Transverse colon (tissue), 4 donors: ENCODE measurements around the gene HDAC9. TPM values are rescaled to one million over a fixed set of nuclear protein-coding genes. Genes with fewer than 3 reads are reported as not detected.
"Not testable (repeated sequence)": the region's sequence is repeated elsewhere in the genome, so short reads cannot be mapped to it uniquely, and the experiment has no call there.

Experiments
- DNase-seq: peaks from one replicate; pipeline ENCODE4 v3.0.0-alpha.2; 2019
- H3K27ac ChIP-seq, 4 donors: fragments of 200-600 bp; sonication (generic); 2 replicates each; pipeline ENCODE4 v1.5.1; 2016 to 2018; ENCODE audit warnings: inconsistent platforms in 4 of 4
- H3K27me3 ChIP-seq: fragments of 200-600 bp; sonication (generic); 2 replicates; pipeline ENCODE4 v1.5.1; 2017; ENCODE audit warnings: inconsistent platforms
- H3K36me3 ChIP-seq, 4 donors: fragments of 200-600 bp; sonication (generic); 2 replicates each; pipeline ENCODE4 v1.5.1; 2017 to 2019; ENCODE audit warnings: inconsistent platforms in 4 of 4
- H3K4me1 ChIP-seq, 4 donors: fragments of 200-600 bp; sonication (generic); 2 replicates each; pipeline ENCODE4 v1.5.1; 2017 to 2020; ENCODE audit warnings: inconsistent platforms in 4 of 4
- H3K4me3 ChIP-seq, 4 donors: fragments of 200-600 bp; sonication (generic); 1 replicate in 1 of 4; 2 replicates in 3 of 4; pipeline versions ENCODE4 v1.5.1 to v1.6.1; 2017 to 2019; ENCODE audit warnings: inconsistent platforms in 4 of 4
- H3K9me3 ChIP-seq, 2 donors: fragments of 200-600 bp; sonication (generic); 2 replicates each; pipeline ENCODE4 v1.5.1; 2017 to 2019; ENCODE audit warnings: inconsistent platforms in 2 of 2
- EP300 ChIP-seq: sonication (generic); formaldehyde crosslinking; IDR thresholded peaks from one replicate; pipeline ENCODE4 v1.6.1; 2017; ENCODE audit warnings: antibody characterized with exemption, low read depth
- POLR2A ChIP-seq: fragments of 450-650 bp; IDR thresholded peaks from one replicate; pipeline ENCODE4 v1.6.1; 2016; ENCODE audit warnings: antibody characterized with exemption, mild to moderate bottlenecking, moderate library complexity
- POLR2AphosphoS5 ChIP-seq, 3 donors: sonication (generic); formaldehyde crosslinking; IDR thresholded peaks; one replicate each; pipeline ENCODE4 v1.6.1; 2016; ENCODE audit warnings: antibody characterized with exemption in 3 of 3
- WGBS, 2 donors: methylation state at CpG; one replicate each; pipeline ENCODE4 v1.1.5; 2018; ENCODE audit warnings: low coverage in 1 of 2; 5-methylcytosine and 5-hydroxymethylcytosine counted together
- in situ Hi-C, 4 donors: fragments of 200-750 bp; cut with MboI; loops; one replicate each; pipeline versions ENCODE4 v1.15.0 to v1.15.1; 2017; ENCODE audit warnings: low sequenced_read_pairs in 3 of 4, low pct_ligation_motif_present in 1 of 4, low pct_unique_long_range_greater_than_20kb in 1 of 4
- intact Hi-C: fragments of 100-400 bp; cut with DNase I; formaldehyde crosslinking; loops from one replicate; pipeline ENCODE4 v1.15.1; 2023; ENCODE audit warnings: low total_unique reads
- total RNA-seq, 4 donors: library from RNA; depleted of rRNA; stranded (reverse); fragments of >200 nt; gene quantifications; one replicate each; pipeline ENCODE4 v1.1.0, GENCODE V29; 2016
- TF ChIP-seq, protein P1 (sequence below), 5 experiments: fragments of 200-600 bp in 3 of 5; fragments of 450-650 bp in 2 of 5; sonication (generic) in 3 of 5; IDR thresholded peaks; 1 replicate in 2 of 5; 2 replicates in 3 of 5; pipeline ENCODE4 v1.5.1; 2016 to 2017; ENCODE audit warnings: antibody characterized with exemption in 5 of 5, inconsistent platforms in 3 of 5, mild to moderate bottlenecking in 2 of 5, moderate library complexity in 1 of 5

The HDAC9 gene
- total RNA-seq, 4 donors from 2014 or later: 6.0 to 47.5 (median 33.7) TPM

DNA sequence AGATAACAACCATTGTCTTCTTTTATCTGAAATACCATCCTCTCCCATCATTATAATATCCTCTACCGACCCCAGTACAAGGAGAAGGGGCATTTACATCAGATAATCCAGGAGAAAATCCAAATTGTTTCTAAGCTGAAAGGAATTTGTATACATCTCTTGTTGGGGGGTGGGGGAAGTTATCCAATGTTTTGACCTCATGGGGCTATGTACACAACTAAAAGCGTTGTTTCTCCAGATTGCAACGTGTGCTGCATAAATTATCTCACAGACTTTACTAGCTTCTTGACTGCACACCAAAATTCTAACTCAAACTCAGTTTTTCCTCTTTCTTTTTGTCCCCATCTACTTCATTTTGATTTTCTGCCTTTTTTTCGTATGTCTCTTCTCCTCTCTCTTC lies 465.2 kb downstream of the HDAC9 start:
- 34 to 52% methylated on average over 4 of the region's 4 CpGs for WGBS, 2 donors
- Histone ChIP-seq H3K27me3 (no peaks in the 10 kb centered on the region), H3K4me3 (no peak overlapping the region), H3K27ac (no peak overlapping the region), H3K36me3 (no peaks in the 10 kb centered on the region), H3K9me3 (no peaks in the 10 kb centered on the region), H3K4me1 (no peaks in the 10 kb centered on the region)
- intact Hi-C loops (no loop called here), in situ Hi-C loops (no loop called here)
- no peak for DNase-seq
- TF ChIP-seq POLR2AphosphoS5 (IDR thresholded peaks at IDR 0.05): no peak
- TF ChIP-seq, protein P1, sequence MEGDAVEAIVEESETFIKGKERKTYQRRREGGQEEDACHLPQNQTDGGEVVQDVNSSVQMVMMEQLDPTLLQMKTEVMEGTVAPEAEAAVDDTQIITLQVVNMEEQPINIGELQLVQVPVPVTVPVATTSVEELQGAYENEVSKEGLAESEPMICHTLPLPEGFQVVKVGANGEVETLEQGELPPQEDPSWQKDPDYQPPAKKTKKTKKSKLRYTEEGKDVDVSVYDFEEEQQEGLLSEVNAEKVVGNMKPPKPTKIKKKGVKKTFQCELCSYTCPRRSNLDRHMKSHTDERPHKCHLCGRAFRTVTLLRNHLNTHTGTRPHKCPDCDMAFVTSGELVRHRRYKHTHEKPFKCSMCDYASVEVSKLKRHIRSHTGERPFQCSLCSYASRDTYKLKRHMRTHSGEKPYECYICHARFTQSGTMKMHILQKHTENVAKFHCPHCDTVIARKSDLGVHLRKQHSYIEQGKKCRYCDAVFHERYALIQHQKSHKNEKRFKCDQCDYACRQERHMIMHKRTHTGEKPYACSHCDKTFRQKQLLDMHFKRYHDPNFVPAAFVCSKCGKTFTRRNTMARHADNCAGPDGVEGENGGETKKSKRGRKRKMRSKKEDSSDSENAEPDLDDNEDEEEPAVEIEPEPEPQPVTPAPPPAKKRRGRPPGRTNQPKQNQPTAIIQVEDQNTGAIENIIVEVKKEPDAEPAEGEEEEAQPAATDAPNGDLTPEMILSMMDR (IDR thresholded peaks at IDR 0.05): no peak
- TF ChIP-seq EP300: no peak
- no peak for TF ChIP-seq POLR2A

DNA sequence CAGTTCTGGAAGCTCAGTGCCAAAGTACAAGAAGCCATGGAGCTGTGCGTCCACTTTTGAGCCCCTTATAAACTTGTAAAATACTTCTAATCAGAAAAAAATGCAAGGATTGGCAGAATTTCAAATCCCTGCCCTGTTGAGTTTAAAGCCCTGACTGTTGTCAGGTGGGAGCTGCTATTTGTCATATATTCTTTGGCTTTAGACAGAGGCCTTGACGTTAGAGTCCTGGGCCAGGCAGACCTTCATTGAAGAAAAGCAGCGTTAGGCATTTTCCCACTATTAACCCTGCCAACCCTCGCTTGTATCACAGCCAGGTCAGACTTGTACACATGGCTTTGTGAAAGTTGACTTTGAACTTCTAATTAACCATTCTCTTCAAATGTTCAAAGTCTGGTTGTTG lies 466.5 kb downstream of the HDAC9 start:
- TF ChIP-seq POLR2AphosphoS5 (IDR thresholded peaks at IDR 0.05): no peak
- TF ChIP-seq EP300: no peak
- no peak for TF ChIP-seq POLR2A
- TF ChIP-seq, protein P1 (IDR thresholded peaks at IDR 0.05): no peak
- intact Hi-C loops: no loop called here
- WGBS, 2 donors: 58% methylated on average over 3 to 4 of the region's 4 CpGs
- Histone ChIP-seq H3K27me3 (no peaks in the 10 kb centered on the region), H3K4me3 (no peak overlapping the region), H3K27ac (no peak overlapping the region), H3K36me3 (no peaks in the 10 kb centered on the region), H3K4me1 (no peaks in the 10 kb centered on the region), H3K9me3 (no peaks in the 10 kb centered on the region)
- in situ Hi-C loops: no loop called here
- DNase-seq: no peak

DNA sequence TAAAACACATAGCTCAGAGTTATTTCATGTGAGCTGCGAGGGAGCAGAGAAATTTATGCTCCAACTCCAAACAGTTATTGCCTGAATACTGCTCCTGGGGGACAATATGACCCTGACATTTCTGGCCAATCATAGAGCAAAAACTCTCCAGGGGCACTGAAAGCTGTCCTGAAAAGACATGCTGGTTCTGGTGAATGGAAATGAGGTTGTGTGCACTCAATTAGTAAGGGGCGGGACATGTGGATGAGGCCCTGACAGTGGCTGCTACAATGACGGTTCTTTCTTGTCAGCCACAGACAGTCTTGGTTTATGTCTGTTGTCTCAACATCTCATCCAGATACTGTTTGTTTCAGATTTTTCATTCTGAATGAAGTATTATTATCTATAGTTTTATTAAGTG lies 470.1 kb downstream of the HDAC9 start:
- Histone ChIP-seq H3K36me3 (no peaks in the 10 kb centered on the region), H3K9me3 (no peaks in the 10 kb centered on the region), H3K4me3 (no peak overlapping the region), H3K27ac (no peak overlapping the region), H3K4me1 (no peaks in the 10 kb centered on the region), H3K27me3 (no peaks in the 10 kb centered on the region)
- in situ Hi-C loops (no loop called here), intact Hi-C loops (no loop called here)
- DNase-seq: no peak
- TF ChIP-seq, protein P1 (IDR thresholded peaks at IDR 0.05): no peak
- no peak for TF ChIP-seq POLR2A
- TF ChIP-seq POLR2AphosphoS5 (IDR thresholded peaks at IDR 0.05): no peak
- TF ChIP-seq EP300: no peak
- 85 to 94% methylated on average over 2 to 3 of the region's 3 CpGs for WGBS, 2 donors

DNA sequence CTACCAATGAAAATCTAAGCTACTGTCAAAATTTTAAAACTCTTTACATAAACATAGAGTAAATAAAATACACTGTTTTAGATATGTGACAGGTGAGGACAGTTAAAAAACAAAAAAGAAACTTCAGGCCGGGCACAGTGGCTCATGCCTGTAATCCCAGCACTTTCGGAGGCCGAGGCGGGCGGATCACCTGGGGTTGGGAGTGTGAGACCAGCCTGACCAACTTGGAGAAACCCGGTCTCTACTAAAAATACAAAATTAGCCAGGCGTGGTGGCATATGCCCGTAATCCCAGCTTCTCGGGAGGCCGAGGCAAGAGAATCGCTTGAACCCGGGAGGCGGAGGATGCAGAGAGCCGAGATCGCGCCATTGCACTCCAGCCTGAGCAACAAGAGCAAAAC lies 472.2 kb downstream of the HDAC9 start:
- 86 to 93% methylated on average over 11 to 16 of the region's 16 CpGs for WGBS, 2 donors
- H3K4me1 ChIP-seq, H3K27me3 ChIP-seq, H3K4me3 ChIP-seq, DNase-seq, H3K27ac ChIP-seq, in situ Hi-C loops, H3K9me3 ChIP-seq, intact Hi-C loops, H3K36me3 ChIP-seq: not testable (repeated sequence)

DNA sequence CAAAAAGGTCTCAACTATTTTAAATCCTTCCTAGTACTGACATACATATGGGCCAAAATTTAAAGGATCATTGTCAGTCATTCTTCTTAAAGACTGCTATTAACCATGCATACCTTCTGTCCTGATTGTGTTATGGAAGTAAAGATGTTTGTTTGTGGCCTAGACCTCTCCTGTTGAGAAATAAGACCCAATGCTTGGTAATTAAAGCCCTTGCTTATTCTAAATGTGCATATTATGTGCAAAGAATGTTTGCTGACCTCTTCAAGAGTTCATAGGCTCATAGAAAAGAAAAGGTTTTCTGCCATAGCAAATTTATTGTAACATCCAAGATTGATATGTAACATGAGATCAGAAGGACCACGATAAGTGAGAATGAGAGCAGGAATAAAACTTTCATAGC lies 476.3 kb downstream of the HDAC9 start:
- Histone ChIP-seq H3K9me3 (no peaks in the 10 kb centered on the region), H3K4me1 (no peaks in the 10 kb centered on the region), H3K27me3 (no peaks in the 10 kb centered on the region), H3K36me3 (no peaks in the 10 kb centered on the region), H3K27ac (no peak overlapping the region), H3K4me3 (no peak overlapping the region)
- TF ChIP-seq EP300: no peak
- TF ChIP-seq, protein P1 (IDR thresholded peaks at IDR 0.05): no peak
- no peak for TF ChIP-seq POLR2AphosphoS5 (IDR thresholded peaks at IDR 0.05)
- TF ChIP-seq POLR2A: no peak
- in situ Hi-C loops (no loop called here), intact Hi-C loops (no loop called here)
- DNase-seq: no peak
- WGBS, 2 donors: 92 to 94% methylated on average over 1 of the region's 1 CpG
